ENCODE measurements around the gene FGF14. TPM values are rescaled to one million over a fixed set of nuclear protein-coding genes. Genes with fewer than 3 reads are reported as not detected.
"Not testable (repeated sequence)": the region's sequence is repeated elsewhere in the genome, so short reads cannot be mapped to it uniquely, and the experiment has no call there.

FGF14 gene
- total RNA-seq, 1 donor from 2014 or later, result 2.0 TPM

GRCh38 chr13:102090532-102090931 lies 311.3 kb downstream of the FGF14 start:
- intact Hi-C loops (cut with DNase I), result no loop called here
- Histone ChIP-seq H3K9me3 (no peaks in the 10 kb centered on the region), H3K4me3 (no peak overlapping the region), H3K36me3 (no peaks in the 10 kb centered on the region), H3K27ac (no peak overlapping the region), H3K27me3 (no peaks in the 10 kb centered on the region), H3K4me1 (no peaks in the 10 kb centered on the region)
- ATAC-seq, result no peak
- TF ChIP-seq CTCF (IDR thresholded peaks at IDR 0.05), result no peak
- no peak for DNase-seq

GRCh38 chr13:102089722-102090121 lies 312.1 kb downstream of the FGF14 start:
- no peak for TF ChIP-seq CTCF (IDR thresholded peaks at IDR 0.05)
- H3K4me1 ChIP-seq, result no peaks in the 10 kb centered on the region
- H3K4me3 ChIP-seq, result no peak overlapping the region
- intact Hi-C loops (cut with DNase I), result no loop called here
- H3K36me3 ChIP-seq, result no peaks in the 10 kb centered on the region
- no peak overlapping the region for H3K27ac ChIP-seq
- DNase-seq (no peak), ATAC-seq (no peak)
- no peaks in the 10 kb centered on the region for H3K9me3 ChIP-seq
- no peaks in the 10 kb centered on the region for H3K27me3 ChIP-seq

GRCh38 chr13:102089177-102089576 lies 312.7 kb downstream of the FGF14 start:
- Histone ChIP-seq H3K36me3 (no peaks in the 10 kb centered on the region), H3K27me3 (no peaks in the 10 kb centered on the region), H3K4me1 (no peaks in the 10 kb centered on the region), H3K27ac (no peak overlapping the region), H3K9me3 (no peaks in the 10 kb centered on the region), H3K4me3 (no peak overlapping the region)
- intact Hi-C loops (cut with DNase I), result no loop called here
- DNase-seq (no peak), ATAC-seq (no peak)
- peak; percentile 20 for TF ChIP-seq CTCF (IDR thresholded peaks at IDR 0.05)

- Histone ChIP-seq H3K27ac (no peak overlapping the region), H3K9me3 (no peaks in the 10 kb centered on the region), H3K36me3 (no peaks in the 10 kb centered on the region), H3K4me3 (no peak overlapping the region), H3K4me1 (no peaks in the 10 kb centered on the region), H3K27me3 (no peaks in the 10 kb centered on the region)
- intact Hi-C loops (cut with DNase I), result no loop called here
- no peak for DNase-seq
- no peak for TF ChIP-seq CTCF (IDR thresholded peaks at IDR 0.05)
- no peak for ATAC-seq
Observed at GRCh38 chr13:102073251-102073650, 328.6 kb downstream of the FGF14 start.

GRCh38 chr13:102071711-102072110 lies 330.1 kb downstream of the FGF14 start:
- no peaks in the 10 kb centered on the region for H3K4me1 ChIP-seq
- no peaks in the 10 kb centered on the region for H3K27me3 ChIP-seq
- no peak overlapping the region for H3K27ac ChIP-seq
- DNase-seq (no peak), ATAC-seq (no peak)
- no peaks in the 10 kb centered on the region for H3K9me3 ChIP-seq
- H3K4me3 ChIP-seq, result no peak overlapping the region
- TF ChIP-seq CTCF (IDR thresholded peaks at IDR 0.05), result no peak
- no peaks in the 10 kb centered on the region for H3K36me3 ChIP-seq
- intact Hi-C loops (cut with DNase I), result no loop called here

- H3K27ac ChIP-seq; H3K4me1 ChIP-seq; DNase-seq; H3K36me3 ChIP-seq; ATAC-seq; intact Hi-C loops (cut with DNase I); H3K4me3 ChIP-seq; H3K27me3 ChIP-seq; H3K9me3 ChIP-seq: not testable (repeated sequence)
Observed at GRCh38 chr13:102068323-102068722, 333.5 kb downstream of the FGF14 start.
